Stimulated activated CD8-positive, alpha-beta memory T cell treated with anti-CD3 and anti-CD28 coated beads, Interleukin-12 subunit alpha, Interleukin-12 subunit beta, amount 100 ng/mL, for 1 hour (primary cell): ENCODE data around the gene RNLS.

ENCODE experiments used
- DNase-seq: peaks from one replicate; pipeline ENCODE4 v3.0.0-alpha.2; 2020; ENCODE audit warnings: low read depth

Gene RNLS

DNA sequence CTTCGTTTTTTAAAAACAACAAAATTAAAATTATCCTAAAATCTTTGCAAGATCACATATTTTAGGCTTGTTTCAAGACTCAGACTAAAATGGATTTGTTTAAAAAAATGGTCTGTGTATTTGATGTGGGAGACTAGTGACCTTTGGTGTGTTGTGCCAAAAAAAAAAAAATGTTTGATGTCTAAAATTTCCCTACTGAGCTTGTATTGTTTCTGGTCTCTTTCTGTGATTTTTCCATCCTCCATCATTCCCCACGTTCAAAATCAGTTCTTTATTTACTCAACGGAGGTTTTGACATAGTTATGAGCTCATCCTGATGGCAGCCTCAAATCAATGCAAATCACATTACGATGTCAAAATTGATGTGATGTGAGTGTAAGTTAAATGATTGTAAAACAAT lies 326.2 kb downstream of the RNLS start:
- no peak for DNase-seq

DNA sequence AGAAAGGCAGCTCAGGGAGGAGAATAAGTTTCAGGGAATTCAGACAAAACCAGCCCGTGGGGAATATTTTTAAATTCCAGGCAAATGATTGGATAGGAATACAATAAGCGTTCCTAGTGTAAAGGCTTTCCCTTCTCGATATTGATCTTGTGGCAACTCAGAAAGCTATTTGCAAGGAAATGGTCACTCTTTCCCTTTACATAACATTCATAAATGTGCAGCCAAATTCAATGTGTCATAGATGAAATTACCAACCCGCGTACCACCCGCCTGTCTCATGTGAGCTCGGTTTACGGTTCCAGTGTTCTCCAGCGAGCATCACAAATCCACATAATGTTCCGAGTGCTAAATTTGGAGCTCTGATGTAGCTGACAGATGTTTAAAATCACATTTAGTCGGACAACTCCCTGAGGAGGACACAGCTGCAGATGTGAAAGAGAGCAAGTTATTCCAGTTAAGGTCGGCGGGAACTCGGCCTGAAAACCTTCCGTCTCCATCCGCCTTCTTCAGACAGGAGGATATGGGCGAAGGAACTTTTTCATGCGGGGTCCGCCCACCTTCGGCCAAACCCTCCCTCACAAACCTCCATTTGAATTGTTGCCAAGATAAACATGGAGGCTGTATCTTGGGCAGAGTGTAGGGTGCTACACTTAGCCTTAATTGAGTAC lies 327.0 kb downstream of the RNLS start:
- DNase-seq, result no peak

DNA sequence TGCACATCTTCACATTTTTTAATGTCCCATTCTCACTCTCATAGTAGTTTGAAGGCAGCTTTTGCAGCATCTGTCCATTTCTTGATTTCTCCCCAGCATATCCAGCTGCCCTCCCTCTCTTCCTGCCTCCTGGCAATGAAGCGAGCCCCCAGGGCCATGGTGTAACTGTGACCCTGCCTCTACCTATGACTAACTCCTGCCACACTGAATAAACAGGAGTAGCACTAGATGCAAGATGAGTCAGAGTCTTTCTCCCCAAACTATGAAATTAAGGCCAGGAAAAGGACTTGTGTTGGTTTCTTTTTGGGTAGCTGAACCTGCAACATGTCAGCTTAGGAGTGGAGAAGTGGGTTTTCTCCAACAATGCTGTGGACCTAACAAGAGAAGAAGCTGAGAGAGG lies 329.0 kb downstream of the RNLS start:
- no peak for DNase-seq

- no peak for DNase-seq
Measured at GRCh38 chr10:88253622-88254021, 329.5 kb downstream of the RNLS start.

DNA sequence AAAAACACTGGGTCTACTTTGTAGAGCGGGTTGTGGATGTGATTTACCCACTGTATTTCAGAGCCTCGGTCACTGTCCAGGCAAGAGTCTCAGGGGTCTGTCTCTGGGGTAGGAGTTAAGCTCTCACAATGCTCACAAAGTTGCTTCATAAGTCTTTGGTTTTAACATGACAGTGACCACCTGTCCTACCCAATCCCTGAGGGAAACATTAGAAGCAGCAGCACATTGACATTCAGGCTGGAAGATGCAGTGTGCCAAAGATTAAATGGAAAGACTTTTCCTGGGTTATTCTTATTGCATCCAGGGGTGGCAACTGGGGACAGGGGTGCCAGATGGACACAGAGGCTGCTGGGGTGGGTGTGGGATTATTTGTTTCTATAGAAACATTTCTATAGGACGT lies 330.0 kb downstream of the RNLS start:
- DNase-seq, result no peak

- DNase-seq, result no peak
Measured at GRCh38 chr10:88249450-88249849, 333.7 kb downstream of the RNLS start.

GRCh38 chr10:88246675-88247074 lies 336.4 kb downstream of the RNLS start:
- no peak for DNase-seq

GRCh38 chr10:88245974-88246511 lies 337.1 kb downstream of the RNLS start:
- no peak for DNase-seq

GRCh38 chr10:88244781-88245625 lies 338.1 kb downstream of the RNLS start:
- DNase-seq, result no peak

DNA sequence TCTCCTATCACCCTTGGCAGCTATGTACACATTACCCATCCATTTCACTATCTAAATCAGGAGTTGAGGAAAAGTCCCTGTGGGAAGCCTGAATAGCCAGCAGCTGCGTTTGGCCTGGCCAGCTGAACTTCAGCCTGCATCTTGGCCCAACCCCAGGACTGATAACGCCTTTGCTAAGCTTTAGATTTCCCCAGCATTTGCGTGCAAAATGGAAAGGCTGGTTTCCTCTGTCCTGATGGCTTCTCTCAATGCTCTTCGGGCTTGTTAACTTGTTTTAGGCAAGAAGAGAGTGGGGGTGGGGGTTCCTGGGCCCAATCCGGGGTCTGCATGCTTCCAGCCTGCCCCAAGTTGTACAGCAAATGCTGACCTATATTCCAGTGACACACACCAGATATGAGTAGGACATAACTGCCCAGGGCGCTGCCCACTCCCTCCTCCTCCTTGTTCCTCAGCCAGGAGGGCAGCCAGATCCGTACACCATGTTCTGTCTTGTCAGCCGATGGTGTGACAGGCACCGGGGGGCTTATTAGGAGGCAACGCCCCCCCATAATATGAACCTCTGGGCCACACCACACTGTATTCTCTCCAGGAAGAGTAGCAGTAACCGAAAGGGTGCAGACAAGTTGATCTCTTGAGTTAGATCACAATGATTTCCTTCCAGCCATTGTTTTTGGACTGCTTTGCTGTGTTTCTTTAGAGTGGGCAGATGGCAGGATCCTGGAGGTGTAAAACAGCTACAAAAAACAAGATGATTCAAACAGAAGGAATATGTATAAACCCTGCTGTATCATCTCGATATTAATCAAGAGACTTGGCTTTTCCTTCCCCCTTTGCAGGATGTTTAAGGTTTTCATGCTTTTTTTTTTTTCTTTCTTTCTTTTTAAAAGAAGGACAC lies 339.0 kb downstream of the RNLS start:
- DNase-seq, result no peak

DNA sequence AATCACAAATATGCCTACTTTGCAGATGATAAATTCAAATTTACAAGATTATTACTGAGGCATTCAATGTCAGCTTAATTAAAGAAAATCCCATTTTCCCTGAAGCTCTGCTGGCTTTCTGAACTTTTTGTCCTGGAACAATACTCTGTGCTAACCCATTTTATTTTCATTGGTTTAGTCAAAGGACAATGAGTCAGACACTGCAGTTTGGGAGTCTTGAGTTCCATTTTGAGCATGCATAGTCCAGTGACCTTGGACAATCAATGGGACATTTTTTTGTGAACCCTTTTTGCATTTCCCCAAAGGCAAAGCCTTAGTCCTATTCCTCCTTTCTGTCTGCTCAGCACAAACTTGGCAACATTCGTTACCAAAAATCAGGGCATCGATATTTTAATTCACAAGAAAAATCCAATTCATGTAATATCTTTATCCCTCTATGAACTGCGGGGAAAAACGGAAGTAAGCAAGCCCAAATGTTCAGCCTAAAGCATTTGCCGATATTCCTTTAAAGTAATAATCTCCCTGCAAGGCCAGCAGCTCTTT lies 339.8 kb downstream of the RNLS start:
- DNase-seq, result no peak

DNA sequence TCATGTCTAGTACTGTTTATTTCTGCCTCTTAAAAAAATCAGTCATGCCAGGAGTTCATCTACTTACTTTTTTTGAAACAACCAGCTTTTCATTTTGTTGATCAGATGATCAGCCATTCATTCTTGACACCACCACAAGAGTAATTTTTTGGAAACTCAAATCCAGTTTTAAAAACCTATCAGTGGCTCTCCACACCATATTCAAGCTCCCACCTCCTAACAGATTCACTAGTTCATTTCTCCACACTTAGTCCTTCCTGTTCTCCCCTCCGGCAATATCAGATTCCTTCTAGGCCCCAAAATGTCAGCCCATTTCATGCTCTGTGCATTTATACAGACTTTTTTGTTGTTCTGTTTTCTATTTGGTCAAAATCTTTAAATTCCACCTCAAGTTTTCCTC lies 341.6 kb downstream of the RNLS start:
- DNase-seq, result no peak

DNA sequence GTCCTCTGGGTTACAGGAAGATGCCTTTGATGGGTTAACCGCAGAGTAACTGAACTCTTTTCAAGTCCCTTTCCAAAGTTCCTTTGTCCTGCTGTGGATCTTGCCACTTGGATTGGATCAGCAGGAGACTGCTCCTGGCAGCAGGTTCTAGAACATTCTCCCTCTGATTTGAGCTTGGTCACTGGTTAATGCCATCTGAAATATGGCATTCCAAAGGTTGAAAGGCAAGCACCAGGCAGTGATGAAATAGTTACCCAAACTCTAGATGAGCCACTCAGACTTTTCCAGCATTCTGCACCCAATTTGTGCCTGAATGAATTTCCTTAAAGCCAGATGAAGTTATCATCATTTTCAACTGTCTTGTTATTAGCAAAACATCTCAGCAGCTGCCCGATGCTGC lies 343.9 kb downstream of the RNLS start:
- DNase-seq, result no peak

DNA sequence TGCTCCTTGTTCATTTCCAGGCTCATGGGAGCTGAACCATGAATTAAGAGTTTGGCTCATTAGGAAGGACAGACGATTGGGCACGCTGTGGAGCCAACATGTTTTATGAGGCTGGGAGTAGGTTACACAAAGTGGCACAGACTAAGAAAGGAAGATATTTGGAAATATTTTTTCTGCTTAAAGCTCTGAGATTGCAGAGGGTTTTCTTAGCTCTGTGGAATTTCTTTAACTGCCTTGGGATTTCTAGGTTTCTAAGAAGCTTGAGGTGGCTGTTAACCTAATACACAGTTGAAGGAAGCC lies 344.6 kb downstream of the RNLS start:
- DNase-seq, result no peak

GRCh38 chr10:88237896-88238614 lies 345.1 kb downstream of the RNLS start:
- no peak for DNase-seq

DNA sequence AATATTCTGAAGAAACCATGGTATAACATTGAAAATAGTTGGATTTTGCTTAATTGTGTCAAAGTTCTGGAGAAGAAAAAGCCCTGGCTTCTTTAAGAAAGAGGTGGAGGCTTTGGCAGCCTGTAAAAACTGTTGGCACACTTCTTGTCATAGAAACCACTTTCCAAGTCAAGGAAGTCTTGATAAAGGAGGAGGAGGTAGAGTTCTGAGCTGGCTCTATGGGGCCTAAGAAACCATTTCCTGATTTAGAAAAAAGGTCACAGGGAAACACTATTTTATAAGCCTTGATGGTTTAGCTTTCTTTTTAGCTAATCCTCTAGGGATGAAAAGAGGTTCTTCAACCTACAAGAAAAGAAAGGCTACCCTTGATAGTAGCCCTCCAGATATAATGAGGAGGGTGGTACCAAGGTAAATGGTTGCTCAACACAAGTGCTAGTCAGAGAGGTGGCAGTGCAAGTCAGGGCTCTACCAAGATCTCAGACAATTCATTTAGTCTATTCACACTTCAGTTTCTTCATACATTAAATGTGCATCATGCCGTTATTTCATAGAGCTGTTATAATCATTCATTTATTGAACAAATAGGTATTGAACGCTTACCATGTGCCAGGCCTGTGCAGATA lies 346.9 kb downstream of the RNLS start:
- DNase-seq, result no peak

- no peak for DNase-seq
Measured at GRCh38 chr10:88234297-88234696, 348.8 kb downstream of the RNLS start.

- no peak for DNase-seq
Measured at GRCh38 chr10:88233870-88234269, 349.2 kb downstream of the RNLS start.

GRCh38 chr10:88232983-88233543 lies 350.1 kb downstream of the RNLS start:
- DNase-seq, result no peak

DNA sequence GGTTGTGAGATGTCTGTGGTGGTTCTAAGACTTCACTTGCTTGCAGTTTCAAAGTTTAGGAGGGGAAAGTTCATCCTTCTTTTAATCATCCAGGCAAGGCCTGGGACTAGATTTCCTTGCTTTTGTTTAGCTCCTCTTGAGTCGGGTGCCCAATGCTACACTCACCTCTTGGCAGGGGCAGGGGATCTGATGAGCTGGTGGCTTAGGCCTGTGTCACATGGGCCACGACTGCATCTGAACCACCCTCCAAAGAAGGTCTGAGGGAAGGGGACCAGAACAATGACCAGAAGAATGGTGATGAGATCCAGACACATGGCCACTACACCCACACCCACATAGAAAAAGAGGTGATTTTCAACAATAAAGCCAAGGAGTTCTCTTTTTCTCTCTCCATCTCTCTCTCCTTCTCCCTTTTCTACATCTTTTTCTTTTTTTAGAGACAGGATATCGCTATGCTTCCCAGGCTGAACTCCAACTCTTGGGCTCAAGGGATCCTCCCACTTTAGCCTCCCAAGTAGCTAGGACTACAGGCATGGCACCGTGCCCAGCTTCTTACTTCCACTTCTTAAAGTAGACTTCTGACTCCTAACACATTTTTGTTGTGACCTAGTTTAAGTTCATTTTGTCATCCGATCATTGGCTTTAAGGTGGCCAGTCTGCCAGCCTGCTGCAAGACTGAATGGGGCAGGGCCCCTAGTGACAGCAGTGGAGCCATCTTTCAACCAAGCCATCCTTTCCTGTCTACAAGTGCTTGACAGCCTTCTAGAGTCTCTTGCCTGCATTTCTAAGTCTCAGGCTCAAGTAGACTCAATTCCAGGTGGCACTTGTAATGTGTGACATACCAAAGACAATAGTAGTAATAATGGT lies 350.9 kb downstream of the RNLS start:
- DNase-seq, result no peak
